Measurements from ENCODE around the gene TOMM34.

TOMM34 gene

GRCh38 chr20:44894959-44895358 is 65.2 kb downstream of the TOMM34 start:
- Histone ChIP-seq H4K20me1 (ENCODE audit: insufficient read depth, low read length) (peaks cover 59% of the 10 kb centered on the region), H3K4me1 (ENCODE audit: low read length) (no peaks in the 10 kb centered on the region), H3K79me2 (ENCODE audit: low read length) (peaks cover 99% of the 10 kb centered on the region), H3K9me3 (replicated peaks; ENCODE audit: insufficient read depth, low read length) (no peaks in the 10 kb centered on the region), H2AFZ (ENCODE audit: low read length) (no peak overlapping the region), H3K27ac (ENCODE audit: low read length) (no peak overlapping the region), H3K9ac (ENCODE audit: low read length) (no peak overlapping the region), H3K36me3 (replicated peaks; ENCODE audit: insufficient read depth, low read length) (no peaks in the 10 kb centered on the region), H3F3A (ENCODE audit: insufficient read depth, low read length) (no peaks in the 10 kb centered on the region), H3K4me3 (ENCODE audit: low read length) (no peak overlapping the region), H3K4me2 (ENCODE audit: low read depth, low read length) (no peak overlapping the region), H3K9me2 (replicated peaks; ENCODE audit: insufficient read depth, low read length) (no peaks in the 10 kb centered on the region), H3K27me3 (replicated peaks; ENCODE audit: insufficient read depth, low read length) (no peaks in the 10 kb centered on the region)
- no peak for DNase-seq
- TF ChIP-seq EZH2 (optimal IDR thresholded peaks at IDR 0.05; ENCODE audit: low read depth, low read length) (no peak), CTCF (IDR thresholded peaks at IDR 0.05; ENCODE audit: low read length) (no peak), EZH2phosphoT487 (IDR thresholded peaks at IDR 0.05; ENCODE audit: low read length) (no peak)
